Measurements from ENCODE around the gene ELMO3. TPM values are rescaled to one million over a fixed set of nuclear protein-coding genes. Genes with fewer than 3 reads are reported as not detected.

The ELMO3 gene
- total RNA-seq, 4 donors from 2014 or later: 1.6 to 5.4 TPM; not detected in 2

DNA sequence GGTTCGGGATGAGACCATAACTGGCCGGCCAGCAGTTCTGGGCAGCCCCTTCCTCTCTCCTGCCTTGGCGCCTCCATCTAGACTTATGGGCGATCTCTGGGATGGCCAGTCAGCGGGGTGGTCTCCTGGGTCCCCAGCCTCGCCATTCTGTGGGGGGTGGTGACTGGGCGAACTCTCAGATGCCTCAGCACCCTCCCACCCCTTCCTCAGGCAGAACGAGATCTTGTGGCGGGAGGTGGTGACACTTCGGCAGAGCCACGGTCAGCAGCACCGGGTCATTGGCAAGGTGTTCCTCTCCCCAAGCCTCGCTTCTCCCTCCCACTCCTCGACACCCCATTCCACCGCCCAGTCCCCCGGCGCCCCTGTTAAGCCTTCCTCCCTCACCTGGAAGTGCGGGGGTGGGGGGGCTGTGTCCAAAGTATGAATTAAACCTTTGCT is 32.8 kb upstream of the ELMO3 start:
- no peak for DNase-seq
- H3K27me3 ChIP-seq: no peaks in the 10 kb centered on the region
- H3K4me1 ChIP-seq: peaks cover 0 to 33% of the 10 kb centered on the region in 2 donors
- TF ChIP-seq, protein P1, sequence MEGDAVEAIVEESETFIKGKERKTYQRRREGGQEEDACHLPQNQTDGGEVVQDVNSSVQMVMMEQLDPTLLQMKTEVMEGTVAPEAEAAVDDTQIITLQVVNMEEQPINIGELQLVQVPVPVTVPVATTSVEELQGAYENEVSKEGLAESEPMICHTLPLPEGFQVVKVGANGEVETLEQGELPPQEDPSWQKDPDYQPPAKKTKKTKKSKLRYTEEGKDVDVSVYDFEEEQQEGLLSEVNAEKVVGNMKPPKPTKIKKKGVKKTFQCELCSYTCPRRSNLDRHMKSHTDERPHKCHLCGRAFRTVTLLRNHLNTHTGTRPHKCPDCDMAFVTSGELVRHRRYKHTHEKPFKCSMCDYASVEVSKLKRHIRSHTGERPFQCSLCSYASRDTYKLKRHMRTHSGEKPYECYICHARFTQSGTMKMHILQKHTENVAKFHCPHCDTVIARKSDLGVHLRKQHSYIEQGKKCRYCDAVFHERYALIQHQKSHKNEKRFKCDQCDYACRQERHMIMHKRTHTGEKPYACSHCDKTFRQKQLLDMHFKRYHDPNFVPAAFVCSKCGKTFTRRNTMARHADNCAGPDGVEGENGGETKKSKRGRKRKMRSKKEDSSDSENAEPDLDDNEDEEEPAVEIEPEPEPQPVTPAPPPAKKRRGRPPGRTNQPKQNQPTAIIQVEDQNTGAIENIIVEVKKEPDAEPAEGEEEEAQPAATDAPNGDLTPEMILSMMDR (IDR thresholded peaks at IDR 0.05): no peak
- no peak for TF ChIP-seq POLR2A (IDR thresholded peaks at IDR 0.05)
- H3K9me3 ChIP-seq: no peaks in the 10 kb centered on the region
- H3K27ac ChIP-seq: no peak overlapping the region
- H3K4me3 ChIP-seq: no peak overlapping the region
- intact Hi-C loops (cut with DNase I; ENCODE audit: low total_unique reads): no loop called here
- no peaks in the 10 kb centered on the region for H3K36me3 ChIP-seq

DNA sequence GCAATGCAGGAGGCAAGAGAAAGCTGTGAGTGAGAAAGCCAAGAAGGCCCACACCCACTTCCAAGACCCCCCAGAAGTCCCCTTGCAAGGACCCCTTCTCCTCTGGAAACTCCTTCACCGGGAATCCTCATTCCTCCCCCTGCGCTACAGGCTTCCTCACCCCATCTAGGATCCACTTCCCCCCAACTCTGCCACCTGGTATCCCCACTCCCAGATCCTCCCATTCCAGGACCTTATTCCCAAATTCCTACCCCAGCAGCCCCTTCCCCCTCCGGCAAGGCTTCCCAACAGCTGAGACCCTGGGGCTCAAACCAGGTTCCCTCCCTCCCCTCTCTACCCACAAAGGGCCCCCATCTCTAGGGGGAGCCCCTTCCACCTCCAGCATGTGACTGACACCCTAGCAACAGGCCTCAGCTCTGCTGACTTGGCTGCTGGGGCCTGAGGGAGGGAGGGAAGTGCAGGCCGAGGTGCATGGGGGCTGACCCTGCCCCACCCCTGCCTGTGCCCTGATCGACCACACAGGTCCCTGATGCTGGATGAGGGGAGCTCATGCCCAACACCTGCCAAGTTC is 32.2 kb upstream of the ELMO3 start:
- no peaks in the 10 kb centered on the region for H3K9me3 ChIP-seq
- no peak for TF ChIP-seq POLR2A (IDR thresholded peaks at IDR 0.05)
- TF ChIP-seq, protein P1 (IDR thresholded peaks at IDR 0.05): no peak
- no peak for DNase-seq
- peaks cover 0 to 28% of the 10 kb centered on the region in 2 donors for H3K4me1 ChIP-seq
- no peak overlapping the region for H3K27ac ChIP-seq
- intact Hi-C loops (cut with DNase I; ENCODE audit: low total_unique reads): no loop called here
- no peaks in the 10 kb centered on the region for H3K27me3 ChIP-seq
- no peaks in the 10 kb centered on the region for H3K36me3 ChIP-seq
- H3K4me3 ChIP-seq: no peak overlapping the region

DNA sequence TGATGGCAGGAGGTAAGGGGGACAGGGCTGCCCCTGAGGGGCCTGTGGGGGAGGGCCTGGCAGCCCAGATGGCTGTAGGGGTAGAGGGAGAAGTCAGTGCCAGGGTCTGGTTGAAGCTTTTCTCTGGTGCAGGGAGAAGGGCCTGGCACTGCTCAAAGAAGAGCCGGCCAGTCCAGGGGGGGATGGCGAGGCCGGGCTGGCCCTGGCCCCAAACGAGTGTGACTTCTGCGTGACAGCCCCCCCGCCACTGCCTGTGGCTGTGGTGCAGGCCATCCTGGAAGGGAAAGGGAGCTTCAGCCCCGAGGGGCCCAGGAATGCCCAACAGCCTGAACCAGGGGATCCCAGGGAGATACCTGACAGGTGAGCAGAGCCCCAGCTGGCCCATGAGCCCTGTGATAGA is 31.3 kb upstream of the ELMO3 start:
- intact Hi-C loops (cut with DNase I; ENCODE audit: low total_unique reads): no loop called here
- Histone ChIP-seq H3K4me3 (no peak overlapping the region), H3K9me3 (no peaks in the 10 kb centered on the region), H3K4me1 (peaks cover 0 to 28% of the 10 kb centered on the region in 2 donors), H3K27me3 (no peaks in the 10 kb centered on the region), H3K36me3 (no peaks in the 10 kb centered on the region), H3K27ac (no peak overlapping the region)
- TF ChIP-seq, protein P1 (IDR thresholded peaks at IDR 0.05): no peak
- TF ChIP-seq POLR2A (IDR thresholded peaks at IDR 0.05): no peak
- no peak for DNase-seq

DNA sequence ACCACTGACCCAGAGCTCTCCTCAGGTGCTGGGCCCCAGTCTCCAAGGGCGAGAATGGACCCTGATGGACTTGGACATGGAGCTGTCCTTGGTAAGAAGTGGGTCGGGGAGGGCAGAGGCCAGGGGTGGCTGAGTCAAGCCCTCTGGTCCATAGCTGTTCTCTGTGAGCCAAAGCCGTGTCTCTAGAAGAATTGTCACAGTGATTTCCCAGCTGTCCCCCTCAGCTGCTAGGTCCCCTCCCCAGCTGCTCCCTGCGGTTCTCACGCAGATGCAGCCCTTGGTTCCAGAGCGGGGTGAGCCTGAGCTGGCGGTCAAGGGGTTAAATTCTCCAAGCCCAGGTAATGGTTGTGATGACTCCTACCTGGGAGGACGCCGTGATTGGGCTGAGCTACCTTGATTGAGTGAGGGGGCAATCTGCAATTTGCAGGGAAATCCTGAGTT is 29.9 kb upstream of the ELMO3 start:
- H3K36me3 ChIP-seq: no peaks in the 10 kb centered on the region
- H3K27me3 ChIP-seq: no peaks in the 10 kb centered on the region
- H3K4me1 ChIP-seq: peaks cover 0 to 15% of the 10 kb centered on the region in 2 donors
- no peaks in the 10 kb centered on the region for H3K9me3 ChIP-seq
- DNase-seq: no peak
- intact Hi-C loops (cut with DNase I; ENCODE audit: low total_unique reads): no loop called here
- H3K27ac ChIP-seq: peak overlapping the region in 1 of 2 donors; percentile 93
- no peak overlapping the region for H3K4me3 ChIP-seq
- no peak for TF ChIP-seq POLR2A (IDR thresholded peaks at IDR 0.05)
- TF ChIP-seq, protein P1 (IDR thresholded peaks at IDR 0.05): no peak

DNA sequence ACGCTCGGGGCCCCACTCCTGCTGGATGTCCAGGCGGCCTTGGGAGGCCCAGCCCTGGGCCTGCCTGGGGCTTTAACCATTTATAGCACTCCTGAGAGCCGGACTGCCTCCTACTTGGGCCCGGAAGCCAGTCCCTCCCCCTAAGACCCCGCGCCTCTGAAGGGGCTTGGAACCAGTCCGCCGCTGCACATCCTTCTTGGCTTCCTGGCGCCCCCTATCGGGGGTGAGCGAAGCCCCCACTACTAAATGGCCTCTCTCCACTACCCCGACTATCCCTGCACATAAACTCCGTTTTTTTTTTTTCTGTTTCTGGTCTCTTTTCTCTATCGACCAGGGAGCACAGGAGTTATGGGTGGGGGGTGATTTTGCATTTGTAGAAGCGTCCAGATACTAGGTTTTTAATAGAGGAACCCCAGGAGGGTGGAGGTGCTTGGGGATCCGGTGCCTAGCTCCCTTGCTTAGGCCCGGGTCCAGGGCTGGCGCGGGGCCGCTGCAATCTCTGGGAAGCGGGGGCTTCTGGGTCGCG is 29.2 kb upstream of the ELMO3 start:
- H3K36me3 ChIP-seq: no peaks in the 10 kb centered on the region
- peaks cover 0 to 10% of the 10 kb centered on the region in 2 donors for H3K4me1 ChIP-seq
- H3K27ac ChIP-seq: peak overlapping the region; percentile 85 to 93
- H3K4me3 ChIP-seq: peak overlapping the region; percentile 45 to 49
- no peak for DNase-seq
- no peaks in the 10 kb centered on the region for H3K27me3 ChIP-seq
- intact Hi-C loops (cut with DNase I; ENCODE audit: low total_unique reads): no loop called here
- no peaks in the 10 kb centered on the region for H3K9me3 ChIP-seq
- TF ChIP-seq, protein P1 (IDR thresholded peaks at IDR 0.05): peak in 3 of 4 experiments; percentile 17 to 41 (median 19)
- TF ChIP-seq POLR2A (IDR thresholded peaks at IDR 0.05): no peak
